ENCODE results near the gene PTGS2. TPM values are rescaled to one million over a fixed set of nuclear protein-coding genes. Genes with fewer than 3 reads are reported as not detected.

Gene PTGS2
- total and polyA plus RNA-seq, 8 donors: 2.9 to 105 (median 4.7) TPM

DNA sequence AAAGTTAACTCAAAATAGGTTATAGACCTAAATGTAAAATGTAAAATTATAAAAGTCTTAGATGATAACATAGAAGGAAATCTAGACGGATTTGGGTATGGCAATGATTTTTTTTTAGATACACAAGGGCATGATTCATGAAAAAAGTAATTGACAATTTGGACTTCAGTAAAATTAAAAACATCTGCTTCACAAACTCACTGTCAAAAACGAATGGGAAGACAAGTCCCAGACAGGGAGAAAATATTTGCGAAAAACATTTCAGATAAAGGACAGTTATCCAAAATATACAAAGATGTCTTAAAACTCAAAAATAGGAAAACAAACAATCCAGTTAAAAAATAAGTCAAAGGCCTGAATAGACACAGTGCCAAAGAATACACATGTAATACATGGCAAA, 9.7 kb upstream of the PTGS2 start:
- intact Hi-C loops (cut with DNase I): no loop called here
- no peaks in the 10 kb centered on the region for H3K9me3 ChIP-seq

DNA sequence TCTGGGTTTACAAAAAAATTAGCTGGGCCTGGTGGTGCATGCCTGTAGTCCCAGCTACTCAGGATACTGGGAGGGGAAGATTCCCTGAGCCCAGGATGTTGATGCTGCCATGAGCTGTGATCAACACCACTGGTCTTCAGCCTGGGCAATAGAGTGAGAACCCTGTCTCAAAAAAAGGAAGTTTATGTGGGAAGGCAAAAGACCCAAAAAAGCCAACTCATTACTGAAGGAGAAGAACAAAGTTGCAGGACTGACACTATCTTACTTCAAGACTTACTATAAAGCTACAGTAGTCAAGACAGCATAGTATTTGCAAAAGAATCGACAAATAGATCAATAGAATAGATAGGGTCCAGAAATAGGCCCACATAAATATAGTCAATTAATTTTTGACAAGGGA, 9.2 kb upstream of the PTGS2 start:
- intact Hi-C loops (cut with DNase I): no loop called here
- ATAC-seq: no peak

More for the DNA sequence above, 9.7 kb upstream of the PTGS2 start:
- DNase-seq (no peak), ATAC-seq (no peak)
- H3K4me3 ChIP-seq: no peak overlapping the region
- no peak overlapping the region for H3K27ac ChIP-seq
- H3K4me1 ChIP-seq: no peaks in the 10 kb centered on the region
- H3K36me3 ChIP-seq: no peaks in the 10 kb centered on the region
- TF ChIP-seq, protein P1, sequence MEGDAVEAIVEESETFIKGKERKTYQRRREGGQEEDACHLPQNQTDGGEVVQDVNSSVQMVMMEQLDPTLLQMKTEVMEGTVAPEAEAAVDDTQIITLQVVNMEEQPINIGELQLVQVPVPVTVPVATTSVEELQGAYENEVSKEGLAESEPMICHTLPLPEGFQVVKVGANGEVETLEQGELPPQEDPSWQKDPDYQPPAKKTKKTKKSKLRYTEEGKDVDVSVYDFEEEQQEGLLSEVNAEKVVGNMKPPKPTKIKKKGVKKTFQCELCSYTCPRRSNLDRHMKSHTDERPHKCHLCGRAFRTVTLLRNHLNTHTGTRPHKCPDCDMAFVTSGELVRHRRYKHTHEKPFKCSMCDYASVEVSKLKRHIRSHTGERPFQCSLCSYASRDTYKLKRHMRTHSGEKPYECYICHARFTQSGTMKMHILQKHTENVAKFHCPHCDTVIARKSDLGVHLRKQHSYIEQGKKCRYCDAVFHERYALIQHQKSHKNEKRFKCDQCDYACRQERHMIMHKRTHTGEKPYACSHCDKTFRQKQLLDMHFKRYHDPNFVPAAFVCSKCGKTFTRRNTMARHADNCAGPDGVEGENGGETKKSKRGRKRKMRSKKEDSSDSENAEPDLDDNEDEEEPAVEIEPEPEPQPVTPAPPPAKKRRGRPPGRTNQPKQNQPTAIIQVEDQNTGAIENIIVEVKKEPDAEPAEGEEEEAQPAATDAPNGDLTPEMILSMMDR (IDR thresholded peaks at IDR 0.05): no peak
- H3K27me3 ChIP-seq: no peaks in the 10 kb centered on the region

DNA sequence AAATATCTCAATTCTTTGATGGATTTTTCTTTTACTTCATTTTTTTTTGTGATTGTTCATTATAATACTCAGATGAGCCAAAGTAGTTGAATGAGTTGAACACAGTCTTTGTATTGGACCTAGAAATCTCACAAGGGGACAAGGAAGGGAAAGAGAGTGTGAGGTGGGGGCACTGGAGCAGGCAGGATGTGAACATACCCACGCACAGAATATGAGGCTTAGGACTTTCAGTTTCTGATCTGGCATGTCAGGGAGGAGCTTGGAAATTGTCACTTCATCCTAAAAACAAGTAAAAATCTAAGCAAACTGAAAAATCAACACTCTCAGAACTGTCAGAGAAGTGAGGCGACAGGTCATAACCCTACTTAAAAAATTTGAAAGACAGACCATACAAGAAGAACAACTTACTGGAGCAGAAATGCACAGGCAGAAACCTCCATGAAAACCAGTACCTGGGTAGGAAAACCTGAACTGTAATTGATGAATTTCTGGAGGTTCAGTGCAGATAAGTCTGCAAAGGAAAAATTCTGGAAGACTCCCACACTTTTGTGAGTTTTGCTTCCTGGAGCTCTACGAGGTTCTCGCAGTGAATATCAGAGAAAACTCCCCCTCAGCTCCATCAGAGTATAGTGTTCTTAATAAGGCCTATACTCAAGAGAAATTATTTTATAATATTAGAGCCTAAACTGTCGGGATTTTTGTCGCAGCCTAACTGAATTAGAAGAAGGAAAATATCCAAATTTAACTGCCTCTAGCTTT, 3.6 kb upstream of the PTGS2 start:
- intact Hi-C loops (cut with DNase I): no loop called here

More for the DNA sequence above, 9.2 kb upstream of the PTGS2 start:
- TF ChIP-seq, protein P1 (IDR thresholded peaks at IDR 0.05): no peak
- no peaks in the 10 kb centered on the region for H3K27me3 ChIP-seq
- no peaks in the 10 kb centered on the region for H3K4me1 ChIP-seq
- H3K27ac ChIP-seq: no peak overlapping the region
- no peak overlapping the region for H3K4me3 ChIP-seq
- DNase-seq: no peak
- no peaks in the 10 kb centered on the region for H3K9me3 ChIP-seq
- no peaks in the 10 kb centered on the region for H3K36me3 ChIP-seq

DNA sequence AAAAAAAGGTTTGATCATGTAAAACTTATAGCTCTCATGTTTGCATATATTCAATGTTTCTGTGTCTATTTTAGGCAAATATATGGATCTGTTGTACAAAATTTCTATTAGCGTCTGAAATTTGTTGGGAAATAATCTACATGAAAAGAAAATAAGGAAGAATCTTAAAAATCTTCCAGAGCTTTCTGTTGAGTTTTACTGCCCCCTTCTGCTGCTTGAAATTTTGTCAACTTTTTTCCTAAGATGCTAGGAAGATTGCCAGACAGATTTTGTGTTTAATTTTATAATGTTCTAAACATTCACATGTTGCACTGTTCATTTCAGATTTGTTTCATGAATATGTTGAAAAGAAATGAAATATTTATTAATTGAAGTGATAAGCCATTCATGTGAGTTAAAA, 2.5 kb upstream of the PTGS2 start:
- DNase-seq (peak in 1 of 4 donors; percentile 39), ATAC-seq (no peak)
- H3K36me3 ChIP-seq: peaks cover 0 to 7% of the 10 kb centered on the region in 2 donors
- H3K4me3 ChIP-seq: no peak overlapping the region
- TF ChIP-seq, protein P1 (IDR thresholded peaks at IDR 0.05): no peak
- peaks cover 0 to 12% of the 10 kb centered on the region in 2 donors for H3K27me3 ChIP-seq
- intact Hi-C loops (cut with DNase I): no loop called here
- H3K4me1 ChIP-seq: peaks cover 0 to 14% of the 10 kb centered on the region in 2 donors
- H3K27ac ChIP-seq: no peak overlapping the region
- H3K9me3 ChIP-seq: no peaks in the 10 kb centered on the region

More for the DNA sequence above, 3.6 kb upstream of the PTGS2 start:
- Histone ChIP-seq H3K9me3 (no peaks in the 10 kb centered on the region), H3K27me3 (peaks cover 0 to 12% of the 10 kb centered on the region in 2 donors), H3K4me3 (no peak overlapping the region), H3K36me3 (no peaks in the 10 kb centered on the region), H3K4me1 (peaks cover 0 to 11% of the 10 kb centered on the region in 2 donors), H3K27ac (no peak overlapping the region)
- no peak for ATAC-seq
- TF ChIP-seq, protein P1 (IDR thresholded peaks at IDR 0.05): no peak
- no peak for DNase-seq

GRCh38 chr1:186681801-186682200, 1.6 kb upstream of the PTGS2 start:
- H3K9me3 ChIP-seq: no peaks in the 10 kb centered on the region
- H3K27ac ChIP-seq: no peak overlapping the region
- peaks cover 0 to 14% of the 10 kb centered on the region in 2 donors for H3K4me1 ChIP-seq
- DNase-seq (no peak), ATAC-seq (no peak)
- TF ChIP-seq, protein P1 (IDR thresholded peaks at IDR 0.05): no peak
- H3K36me3 ChIP-seq: peaks cover 0 to 15% of the 10 kb centered on the region in 2 donors
- intact Hi-C loops (cut with DNase I): no loop called here
- peaks cover 0 to 12% of the 10 kb centered on the region in 2 donors for H3K27me3 ChIP-seq
- H3K4me3 ChIP-seq: peak overlapping the region in 1 of 2 donors; percentile 65

All from left lung (tissue), 10 donors.